C4-2B (cell line): ENCODE measurements around the gene KIF18B.

Experiments
- ZFX ChIP-seq: fragments of 450-650 bp; IDR thresholded peaks from 2 replicates; pipeline ENCODE4 v1.6.1; 2017
- TF ChIP-seq, protein P1 (sequence below): fragments of 450-650 bp; conservative IDR thresholded peaks from 2 replicates; pipeline ENCODE4 v1.5.1; 2017; ENCODE audit warnings: mild to moderate bottlenecking

GRCh38 chr17:44907729-44908470, 39.7 kb downstream of the KIF18B start:
- TF ChIP-seq, protein P1, sequence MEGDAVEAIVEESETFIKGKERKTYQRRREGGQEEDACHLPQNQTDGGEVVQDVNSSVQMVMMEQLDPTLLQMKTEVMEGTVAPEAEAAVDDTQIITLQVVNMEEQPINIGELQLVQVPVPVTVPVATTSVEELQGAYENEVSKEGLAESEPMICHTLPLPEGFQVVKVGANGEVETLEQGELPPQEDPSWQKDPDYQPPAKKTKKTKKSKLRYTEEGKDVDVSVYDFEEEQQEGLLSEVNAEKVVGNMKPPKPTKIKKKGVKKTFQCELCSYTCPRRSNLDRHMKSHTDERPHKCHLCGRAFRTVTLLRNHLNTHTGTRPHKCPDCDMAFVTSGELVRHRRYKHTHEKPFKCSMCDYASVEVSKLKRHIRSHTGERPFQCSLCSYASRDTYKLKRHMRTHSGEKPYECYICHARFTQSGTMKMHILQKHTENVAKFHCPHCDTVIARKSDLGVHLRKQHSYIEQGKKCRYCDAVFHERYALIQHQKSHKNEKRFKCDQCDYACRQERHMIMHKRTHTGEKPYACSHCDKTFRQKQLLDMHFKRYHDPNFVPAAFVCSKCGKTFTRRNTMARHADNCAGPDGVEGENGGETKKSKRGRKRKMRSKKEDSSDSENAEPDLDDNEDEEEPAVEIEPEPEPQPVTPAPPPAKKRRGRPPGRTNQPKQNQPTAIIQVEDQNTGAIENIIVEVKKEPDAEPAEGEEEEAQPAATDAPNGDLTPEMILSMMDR = no peak
- no peak for TF ChIP-seq ZFX
